OCI-M1 (cell line): ENCODE data around the gene MYL3.

Experiments
- DNase-seq: peaks from one replicate; lab custom pipeline; 2025; lab: John Stamatoyannopoulos, UW

The MYL3 gene

GRCh38 chr3:46849686-46850467, 13.4 kb downstream of the MYL3 start:
- no peak for DNase-seq

DNA sequence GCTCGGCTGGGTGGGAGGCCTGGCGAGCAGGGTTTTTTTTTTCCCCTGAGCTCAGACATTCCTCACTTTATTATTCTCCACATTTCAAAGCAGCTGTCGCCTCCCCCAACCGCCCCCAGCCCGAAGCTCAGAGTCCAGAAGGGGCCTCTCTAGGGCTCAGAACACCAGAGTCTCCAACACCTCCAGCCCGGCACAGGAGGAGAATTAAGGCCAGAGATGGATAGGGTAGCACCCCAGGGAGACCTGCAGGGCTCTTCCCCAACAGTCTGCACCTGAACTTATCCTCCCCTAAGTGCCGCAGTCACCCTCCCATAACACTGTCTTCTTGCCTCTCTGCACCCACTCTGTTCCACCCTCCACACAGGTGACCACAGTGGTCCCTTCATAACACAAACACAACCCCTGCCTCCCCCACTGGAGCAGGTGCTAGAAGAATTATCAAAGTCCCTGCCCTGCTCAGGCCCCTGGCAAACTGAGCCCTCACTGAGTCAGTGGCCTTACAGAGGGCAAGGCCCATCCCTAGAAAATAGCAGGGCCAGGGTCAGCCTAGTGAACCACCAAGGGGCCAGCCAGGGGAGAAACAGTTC, 14.1 kb downstream of the MYL3 start:
- DNase-seq = no peak

DNA sequence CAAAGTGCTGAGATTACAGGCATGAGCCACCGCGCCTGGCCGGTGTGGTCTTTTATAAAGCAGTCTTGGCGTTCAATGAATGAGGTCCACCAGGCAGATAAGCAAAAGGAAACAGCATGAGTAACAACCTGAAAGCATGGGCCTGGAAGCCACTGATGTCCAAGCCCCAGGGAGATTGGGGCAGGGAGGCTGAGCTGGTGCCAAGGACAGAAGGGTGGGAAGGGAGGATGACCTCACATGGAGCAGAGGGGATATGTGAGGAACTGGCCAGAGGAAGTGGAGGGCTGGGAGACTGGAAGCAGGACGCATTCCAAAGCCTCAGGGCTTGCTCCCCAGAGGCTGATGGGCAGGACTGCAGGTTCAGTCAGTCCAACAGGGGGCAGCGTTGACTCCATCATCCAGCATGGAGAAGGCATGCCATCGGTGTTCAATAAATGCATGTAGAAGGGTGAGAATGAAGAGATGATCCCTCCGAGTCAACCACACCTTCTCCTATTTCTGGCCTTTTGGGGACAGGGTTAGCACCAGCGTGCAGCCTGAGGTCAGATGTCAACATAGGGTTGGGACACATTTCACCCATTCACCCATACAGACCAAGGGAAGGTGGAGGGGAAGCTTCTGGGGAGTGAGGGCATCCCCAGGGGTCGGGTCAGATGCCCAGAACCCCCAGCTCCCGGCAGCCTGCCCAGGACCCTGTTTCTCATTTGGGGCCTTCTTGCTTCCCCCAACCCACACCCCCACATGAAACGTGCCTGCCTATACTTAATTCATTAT, 14.8 kb downstream of the MYL3 start:
- DNase-seq = no peak

DNA sequence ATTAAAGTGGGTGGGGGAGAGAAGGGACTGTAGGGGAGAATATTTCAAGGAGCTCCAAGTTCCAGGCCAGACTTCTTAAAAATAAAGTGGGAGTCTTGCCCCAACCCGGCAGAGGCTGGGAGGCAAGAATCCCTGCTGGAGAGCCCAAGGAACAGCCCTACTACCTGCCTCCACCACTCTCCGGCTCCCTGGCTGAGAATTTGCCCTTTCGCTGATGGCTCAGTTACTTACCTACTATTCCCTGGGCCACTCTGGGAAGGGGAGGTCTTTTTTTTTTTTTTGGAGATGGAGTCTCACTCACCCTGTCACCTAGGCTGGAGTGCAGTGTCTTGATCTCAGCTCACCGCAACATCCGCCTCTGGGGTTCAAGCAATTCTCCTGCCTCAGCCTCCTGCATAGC, 15.5 kb downstream of the MYL3 start:
- DNase-seq = no peak

DNA sequence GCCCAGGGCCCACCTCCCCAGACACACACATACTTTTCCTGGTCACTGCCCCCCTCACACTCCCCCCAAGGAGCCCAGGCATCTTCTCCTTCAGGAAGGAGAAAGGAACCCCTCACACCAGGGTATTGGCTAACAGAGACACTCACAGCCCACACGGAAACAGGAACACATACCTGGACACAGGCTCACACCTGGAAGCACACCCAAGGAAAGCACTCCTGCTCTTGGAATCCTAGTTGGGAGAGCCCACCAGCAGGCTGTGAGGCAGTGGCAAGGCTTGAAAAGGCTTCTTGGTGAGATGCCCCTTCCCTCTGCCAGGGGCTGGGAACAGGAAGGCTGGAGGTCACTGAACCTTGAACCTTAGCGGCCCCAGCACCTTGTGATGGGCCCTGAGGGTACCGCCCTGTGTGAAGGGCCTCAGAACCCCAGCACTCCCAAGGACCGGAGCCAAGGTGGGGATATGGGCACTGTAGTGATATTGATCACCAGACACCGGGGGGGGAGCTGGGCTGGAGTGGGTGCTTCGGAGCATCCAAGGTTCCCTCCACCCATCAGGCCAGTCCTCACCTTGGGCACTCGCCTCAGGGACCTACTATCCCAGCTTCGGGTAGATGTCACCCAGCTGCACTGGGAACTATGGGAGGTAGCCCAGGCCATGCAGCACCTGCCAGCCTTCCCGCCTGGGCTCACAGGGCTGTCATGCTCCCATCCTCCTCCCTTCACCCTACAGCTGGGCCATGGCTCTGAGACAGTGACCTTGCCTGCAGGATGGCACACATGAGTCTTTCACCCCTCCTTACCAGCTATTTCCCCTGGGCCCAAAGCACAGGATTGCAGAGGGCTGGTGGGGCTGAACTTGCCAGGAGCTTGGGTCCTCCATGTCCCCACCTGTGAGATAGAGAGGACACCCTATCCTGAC, 16.4 kb downstream of the MYL3 start:
- no peak for DNase-seq

DNA sequence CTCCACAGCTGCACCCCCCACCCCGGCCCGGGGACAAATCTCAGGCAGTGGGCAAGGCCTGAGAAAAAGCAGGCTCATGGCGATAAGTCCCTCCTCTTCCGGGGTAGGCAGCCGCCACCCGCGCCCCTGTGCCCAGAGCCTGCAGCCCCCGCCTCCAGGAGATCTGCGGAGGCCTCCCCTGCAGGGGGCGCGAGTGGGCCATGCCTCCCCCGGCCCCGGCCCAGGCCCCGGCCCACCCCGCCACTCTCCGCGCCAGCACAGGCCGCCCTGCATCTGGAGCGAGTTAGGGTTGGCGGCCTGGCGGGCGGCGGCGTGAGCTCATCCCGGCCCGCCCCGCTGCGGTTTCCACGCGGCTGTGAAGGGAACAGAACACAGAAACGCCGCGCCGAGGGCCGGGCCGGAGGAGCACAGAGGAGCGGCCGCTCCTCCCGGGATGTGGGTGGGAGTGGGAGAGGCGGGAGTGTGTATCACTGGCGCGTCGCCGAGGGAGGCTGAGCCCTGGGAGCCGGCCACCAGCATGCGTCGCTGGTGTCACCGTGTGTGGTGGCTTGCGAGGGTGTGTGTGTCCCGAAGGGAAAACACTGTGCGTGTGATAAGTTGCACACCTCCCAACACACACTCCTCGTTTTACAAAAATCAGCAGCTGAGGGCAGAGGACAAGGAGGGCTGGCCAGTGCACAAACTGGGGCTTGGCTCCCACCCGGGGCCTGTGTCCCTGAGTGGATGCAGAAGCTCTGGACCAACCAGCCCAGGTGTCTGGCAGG, 17.2 kb downstream of the MYL3 start:
- DNase-seq = peak; percentile 81

DNA sequence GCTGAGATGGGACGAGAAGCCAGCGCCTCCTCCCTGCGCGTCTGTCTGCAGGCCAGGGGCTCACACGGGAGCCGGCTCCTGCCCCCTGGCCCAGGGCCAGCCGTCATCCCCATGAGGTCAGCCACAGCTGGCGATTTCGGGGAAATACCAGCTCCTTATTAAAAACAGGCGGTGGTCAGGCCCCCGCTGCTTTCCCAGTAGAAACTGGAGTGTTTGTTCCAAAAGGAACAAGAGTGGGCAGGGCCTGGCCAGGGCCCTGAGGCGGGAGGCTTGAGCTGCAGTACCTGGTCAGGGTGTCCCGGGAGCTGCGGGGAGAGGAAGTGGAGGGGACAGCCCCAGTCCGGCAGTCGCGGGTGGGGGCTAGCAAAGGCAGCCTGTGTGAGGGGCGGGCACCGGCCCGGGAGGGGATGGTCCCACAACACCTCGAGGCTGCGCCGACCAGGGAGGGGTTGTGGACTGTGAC, 17.8 kb downstream of the MYL3 start:
- DNase-seq = peak; percentile 63

GRCh38 chr3:46844881-46845312, 18.3 kb downstream of the MYL3 start:
- no peak for DNase-seq

DNA sequence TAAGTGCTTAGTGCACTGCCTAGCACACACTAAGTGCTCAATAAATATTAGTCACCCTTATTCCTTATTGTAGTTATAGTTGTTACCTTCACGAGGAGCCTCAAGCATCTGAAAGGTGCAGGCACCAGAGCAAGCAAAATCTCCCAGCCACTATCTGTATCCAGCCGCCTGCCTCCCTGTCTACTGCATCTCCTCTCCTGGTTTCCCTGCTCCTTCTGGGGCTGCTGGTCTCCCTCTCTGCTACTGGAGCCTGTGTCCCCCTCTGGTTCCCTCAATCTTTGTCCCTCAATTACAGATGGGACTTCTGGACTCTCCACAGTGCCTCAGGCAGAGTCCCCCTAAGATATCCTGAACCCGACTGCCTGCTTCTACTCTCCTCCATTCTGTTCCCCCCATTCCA, 18.8 kb downstream of the MYL3 start:
- DNase-seq = no peak

GRCh38 chr3:46843508-46843907, 19.7 kb downstream of the MYL3 start:
- no peak for DNase-seq

- no peak for DNase-seq
These were observed 22.8 kb downstream of the MYL3 start for GRCh38 chr3:46840491-46840890.

DNA sequence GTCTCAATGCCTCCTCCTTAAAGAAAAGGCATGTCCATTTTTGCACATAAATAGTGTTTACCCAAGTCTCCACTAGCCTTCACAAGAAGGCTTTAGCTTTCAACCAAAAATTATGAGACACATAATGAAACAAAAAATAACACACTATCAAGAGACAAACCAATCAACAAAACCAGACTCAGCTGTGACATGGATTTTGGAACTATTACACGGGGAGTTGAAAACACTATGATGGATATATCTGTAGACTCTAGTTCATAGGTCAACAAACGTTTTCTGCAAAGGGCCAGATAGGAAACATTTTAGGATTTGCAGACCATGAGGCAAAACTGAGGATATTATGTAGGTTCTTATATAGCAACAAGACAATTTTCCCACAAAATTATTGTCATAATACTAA, 24.9 kb downstream of the MYL3 start:
- no peak for DNase-seq

- DNase-seq = no peak
These were observed 27.8 kb downstream of the MYL3 start for GRCh38 chr3:46835491-46835890.

GRCh38 chr3:46835054-46835453, 28.2 kb downstream of the MYL3 start:
- no peak for DNase-seq

- no peak for DNase-seq
These were observed 29.6 kb downstream of the MYL3 start for GRCh38 chr3:46833346-46834300.

- no peak for DNase-seq
These were observed 31.4 kb downstream of the MYL3 start for GRCh38 chr3:46831841-46832240.

GRCh38 chr3:46831316-46831715, 31.9 kb downstream of the MYL3 start:
- DNase-seq = no peak

- DNase-seq = no peak
These were observed 32.4 kb downstream of the MYL3 start for GRCh38 chr3:46830801-46831200.

DNA sequence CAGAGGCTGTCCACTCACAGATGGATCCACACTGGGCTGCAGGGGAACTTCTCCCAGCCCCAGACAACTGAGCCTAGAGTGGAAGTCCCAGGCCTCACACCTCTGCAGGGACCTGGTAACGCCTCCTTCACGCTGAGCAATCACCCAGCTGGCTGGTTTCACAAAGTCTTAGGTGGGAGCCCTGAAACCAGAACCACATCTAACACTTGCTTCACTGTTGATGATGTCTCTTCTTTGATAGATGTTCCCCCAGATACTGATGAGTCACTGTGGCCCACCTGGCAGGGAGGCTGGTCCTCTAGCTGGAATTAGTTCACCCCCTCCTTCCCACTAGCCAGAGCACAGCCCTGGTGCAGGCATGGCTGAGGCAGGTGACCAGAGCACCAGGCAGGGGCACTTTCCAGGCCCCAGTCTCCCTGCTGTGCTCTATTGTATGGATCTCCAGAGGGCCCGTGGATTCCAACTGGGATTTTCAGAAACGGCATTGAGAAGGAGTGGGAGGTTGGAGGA, 33.5 kb downstream of the MYL3 start:
- no peak for DNase-seq

- peak; percentile 9 for DNase-seq
These were observed 37.8 kb downstream of the MYL3 start for GRCh38 chr3:46825450-46825849.
